ENCODE measurements around the gene TMED3. TPM values are rescaled to one million over a fixed set of nuclear protein-coding genes. Genes with fewer than 3 reads are reported as not detected.

The TMED3 gene
- total and polyA plus RNA-seq, 9 of the 15 experiments (the other 6 are each of a cell fraction or from before 2014, with no cell fraction given): 6.1 to 89.6 (median 51.4) TPM

- H3K36me3 ChIP-seq (ENCODE audit: control insufficient read depth, insufficient read depth, low read length): no peaks in the 10 kb centered on the region
- no peaks in the 10 kb centered on the region for H3K9me1 ChIP-seq (ENCODE audit: control insufficient read depth, insufficient read depth, low read length)
- intact Hi-C loops (cut with micrococcal nuclease): no loop called here
- BruUV-seq (replicated peaks): no TSS peak
- 62% methylated on average over 3 of the region's 3 CpGs for WGBS (ENCODE audit: insufficient coverage, low coverage, missing lambda C conversion rate)
- no peaks in the 10 kb centered on the region for H3K9me3 ChIP-seq (replicated peaks; ENCODE audit: control insufficient read depth, insufficient read depth, low read depth, low read length)
- H2AFZ ChIP-seq (ENCODE audit: low read depth, low read length): no peak overlapping the region
- DNase-seq (ENCODE audit: extremely low read depth in 1 of 4, low spot score in 3 of 4) (no peak), FAIRE-seq (no peak), ATAC-seq (no peak)
- in situ Hi-C loops (cut with MboI): no loop called here
- H3K27me3 ChIP-seq (ENCODE audit: control insufficient read depth in 2 of 2, insufficient read depth in 2 of 2, low read length in 2 of 2): no peaks in the 10 kb centered on the region
- H3K27ac ChIP-seq (ENCODE audit: extremely low read depth, low read depth, low read length): no peak overlapping the region
- no peaks in the 10 kb centered on the region for H3K79me2 ChIP-seq (ENCODE audit: control insufficient read depth, insufficient read depth, low read length)
- no peak overlapping the region for H3K4me2 ChIP-seq (ENCODE audit: insufficient read depth, low read length)
- CTCF ChIA-PET (ENCODE audit: low intra/inter-chr PET ratio): no interaction called here
- H4K20me1 ChIP-seq (replicated peaks; ENCODE audit: control insufficient read depth, insufficient read depth, low read length): no peaks in the 10 kb centered on the region
- POLR2A ChIA-PET: no interaction called here
- no peaks in the 10 kb centered on the region for H3K4me1 ChIP-seq (replicated peaks in 1 of 2; ENCODE audit: control insufficient read depth in 2 of 2, insufficient read depth in 2 of 2, low read length in 2 of 2)
- no peak overlapping the region for H3K9ac ChIP-seq (ENCODE audit: insufficient read depth in 1 of 2, low read depth in 2 of 2, low read length in 2 of 2)
- no peak overlapping the region for H3K4me3 ChIP-seq
- TF ChIP-seq TARDBP (IDR thresholded peaks at IDR 0.05) (no peak), ZNF408 (CRISPR knock-in tag; IDR thresholded peaks at IDR 0.05; ENCODE audit: low read depth) (no peak), ZNF436 (CRISPR knock-in tag; IDR thresholded peaks at IDR 0.05) (no peak), YBX1 (IDR thresholded peaks at IDR 0.05) (no peak), ZNF3 (CRISPR knock-in tag; IDR thresholded peaks at IDR 0.05) (no peak), SMC3 (conservative IDR thresholded peaks at IDR 0.05; ENCODE audit: insufficient read depth, low read depth, low read length) (no peak), CC2D1A (IDR thresholded peaks at IDR 0.05) (no peak), PCBP1 (IDR thresholded peaks at IDR 0.05; ENCODE audit: low read depth, low read length, poor library complexity, severe bottlenecking) (no peak), ZNF445 (CRISPR knock-in tag; IDR thresholded peaks at IDR 0.05; ENCODE audit: low read depth) (no peak)
- TF ChIP-seq, protein P1, sequence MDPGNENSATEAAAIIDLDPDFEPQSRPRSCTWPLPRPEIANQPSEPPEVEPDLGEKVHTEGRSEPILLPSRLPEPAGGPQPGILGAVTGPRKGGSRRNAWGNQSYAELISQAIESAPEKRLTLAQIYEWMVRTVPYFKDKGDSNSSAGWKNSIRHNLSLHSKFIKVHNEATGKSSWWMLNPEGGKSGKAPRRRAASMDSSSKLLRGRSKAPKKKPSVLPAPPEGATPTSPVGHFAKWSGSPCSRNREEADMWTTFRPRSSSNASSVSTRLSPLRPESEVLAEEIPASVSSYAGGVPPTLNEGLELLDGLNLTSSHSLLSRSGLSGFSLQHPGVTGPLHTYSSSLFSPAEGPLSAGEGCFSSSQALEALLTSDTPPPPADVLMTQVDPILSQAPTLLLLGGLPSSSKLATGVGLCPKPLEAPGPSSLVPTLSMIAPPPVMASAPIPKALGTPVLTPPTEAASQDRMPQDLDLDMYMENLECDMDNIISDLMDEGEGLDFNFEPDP (CRISPR knock-in tag; IDR thresholded peaks at IDR 0.05): no peak
- TF ChIP-seq, protein P2, sequence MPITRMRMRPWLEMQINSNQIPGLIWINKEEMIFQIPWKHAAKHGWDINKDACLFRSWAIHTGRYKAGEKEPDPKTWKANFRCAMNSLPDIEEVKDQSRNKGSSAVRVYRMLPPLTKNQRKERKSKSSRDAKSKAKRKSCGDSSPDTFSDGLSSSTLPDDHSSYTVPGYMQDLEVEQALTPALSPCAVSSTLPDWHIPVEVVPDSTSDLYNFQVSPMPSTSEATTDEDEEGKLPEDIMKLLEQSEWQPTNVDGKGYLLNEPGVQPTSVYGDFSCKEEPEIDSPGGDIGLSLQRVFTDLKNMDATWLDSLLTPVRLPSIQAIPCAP (CRISPR knock-in tag; IDR thresholded peaks at IDR 0.05; ENCODE audit: borderline replicate concordance): no peak
- TF ChIP-seq, protein P3, sequence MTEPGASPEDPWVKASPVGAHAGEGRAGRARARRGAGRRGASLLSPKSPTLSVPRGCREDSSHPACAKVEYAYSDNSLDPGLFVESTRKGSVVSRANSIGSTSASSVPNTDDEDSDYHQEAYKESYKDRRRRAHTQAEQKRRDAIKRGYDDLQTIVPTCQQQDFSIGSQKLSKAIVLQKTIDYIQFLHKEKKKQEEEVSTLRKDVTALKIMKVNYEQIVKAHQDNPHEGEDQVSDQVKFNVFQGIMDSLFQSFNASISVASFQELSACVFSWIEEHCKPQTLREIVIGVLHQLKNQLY (CRISPR knock-in tag; conservative IDR thresholded peaks at IDR 0.05): no peak
- TF ChIP-seq, protein P4, sequence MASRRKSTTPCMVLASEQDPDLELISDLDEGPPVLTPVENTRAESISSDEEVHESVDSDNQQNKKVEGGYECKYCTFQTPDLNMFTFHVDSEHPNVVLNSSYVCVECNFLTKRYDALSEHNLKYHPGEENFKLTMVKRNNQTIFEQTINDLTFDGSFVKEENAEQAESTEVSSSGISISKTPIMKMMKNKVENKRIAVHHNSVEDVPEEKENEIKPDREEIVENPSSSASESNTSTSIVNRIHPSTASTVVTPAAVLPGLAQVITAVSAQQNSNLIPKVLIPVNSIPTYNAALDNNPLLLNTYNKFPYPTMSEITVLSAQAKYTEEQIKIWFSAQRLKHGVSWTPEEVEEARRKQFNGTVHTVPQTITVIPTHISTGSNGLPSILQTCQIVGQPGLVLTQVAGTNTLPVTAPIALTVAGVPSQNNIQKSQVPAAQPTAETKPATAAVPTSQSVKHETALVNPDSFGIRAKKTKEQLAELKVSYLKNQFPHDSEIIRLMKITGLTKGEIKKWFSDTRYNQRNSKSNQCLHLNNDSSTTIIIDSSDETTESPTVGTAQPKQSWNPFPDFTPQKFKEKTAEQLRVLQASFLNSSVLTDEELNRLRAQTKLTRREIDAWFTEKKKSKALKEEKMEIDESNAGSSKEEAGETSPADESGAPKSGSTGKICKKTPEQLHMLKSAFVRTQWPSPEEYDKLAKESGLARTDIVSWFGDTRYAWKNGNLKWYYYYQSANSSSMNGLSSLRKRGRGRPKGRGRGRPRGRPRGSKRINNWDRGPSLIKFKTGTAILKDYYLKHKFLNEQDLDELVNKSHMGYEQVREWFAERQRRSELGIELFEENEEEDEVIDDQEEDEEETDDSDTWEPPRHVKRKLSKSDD (conservative IDR thresholded peaks at IDR 0.05; ENCODE audit: low read length): no peak
Measured at GRCh38 chr15:79358069-79358468, 47.2 kb downstream of the TMED3 start.
